Mesothelial cell of epicardium (in vitro differentiated cells): ENCODE data around the gene ARID4A. TPM values are rescaled to one million over a fixed set of nuclear protein-coding genes. Genes with fewer than 3 reads are reported as not detected.
"Not testable (repeated sequence)": the region's sequence is repeated elsewhere in the genome, so short reads cannot be mapped to it uniquely, and the experiment has no call there.

Experiments
- DNase-seq, 2 experiments: peaks; one replicate each; pipeline ENCODE4 v3.0.0; 2021; ENCODE audit warnings: low spot score in 2 of 2; ENCODE audit not compliant: unreplicated experiment in 2 of 2
- H3K27ac Mint-ChIP-seq: 2 replicates; pipeline ENCODE4 v1.8.0; 2021; ENCODE audit warnings: mixed read lengths
- H3K27me3 Mint-ChIP-seq: 2 replicates; pipeline ENCODE4 v1.8.0; 2021; ENCODE audit warnings: low read depth, mixed read lengths
- H3K36me3 Mint-ChIP-seq: 2 replicates; pipeline ENCODE4 v1.8.0; 2021; ENCODE audit warnings: mixed read lengths
- H3K4me1 Mint-ChIP-seq: 2 replicates; pipeline ENCODE4 v1.8.0; 2021; ENCODE audit warnings: mixed read lengths
- H3K4me3 Mint-ChIP-seq: 2 replicates; pipeline ENCODE4 v1.8.0; 2021; ENCODE audit warnings: mild to moderate bottlenecking, moderate library complexity, mixed read lengths
- H3K9me3 Mint-ChIP-seq: 2 replicates; pipeline ENCODE4 v1.8.0; 2021; ENCODE audit warnings: mixed read lengths
- total RNA-seq: library from RNA; stranded (reverse); gene quantifications from 3 replicates; pipeline ENCODE4 v1.2.1, GENCODE V29; 2021
- TF ChIP-seq, protein P1 (sequence below): fragments of 200-600 bp; sonication (generic); IDR thresholded peaks from one replicate; pipeline ENCODE4 v1.5.0; 2021; ENCODE audit warnings: antibody characterized with exemption; ENCODE audit not compliant: unreplicated experiment

Gene ARID4A
- total RNA-seq, 1 donor from 2014 or later: 32.9 TPM

DNA sequence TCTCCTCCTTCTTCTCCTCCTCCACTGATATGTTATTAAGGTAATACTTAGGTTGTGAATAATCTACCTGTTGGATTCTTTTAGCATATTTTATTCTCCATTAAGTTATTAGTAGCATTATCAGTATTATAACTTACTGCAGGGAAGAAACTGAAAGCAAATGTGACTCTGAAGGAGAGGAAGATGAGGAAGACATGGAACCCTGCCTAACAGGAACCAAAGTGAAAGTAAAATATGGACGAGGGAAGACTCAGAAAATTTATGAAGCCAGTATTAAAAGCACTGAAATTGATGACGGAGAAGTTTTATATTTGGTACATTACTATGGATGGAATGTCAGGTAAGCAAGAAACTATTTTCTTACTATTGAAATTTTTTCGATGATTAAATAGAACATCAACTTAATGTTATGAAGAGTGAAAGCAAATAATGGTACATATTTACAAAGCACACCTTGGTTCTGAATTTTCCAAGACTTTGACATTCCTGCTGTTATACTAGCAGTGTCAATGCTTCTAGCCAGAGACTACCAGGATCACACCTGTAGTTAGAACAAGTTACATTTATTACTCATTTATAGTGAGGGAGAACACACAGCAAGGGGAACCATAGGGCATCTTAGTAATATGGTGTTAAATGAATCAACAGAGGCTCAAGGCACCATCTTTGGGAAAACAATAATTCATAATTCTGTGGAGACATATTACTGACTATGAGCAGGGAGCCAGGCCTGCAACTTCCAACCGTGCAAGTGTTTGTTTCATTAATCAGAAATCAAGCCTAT lies 55.4 kb downstream of the ARID4A start:
- DNase-seq: no peak
- H3K36me3 Mint-ChIP-seq: peaks cover 38% of the 10 kb centered on the region
- TF ChIP-seq, protein P1, sequence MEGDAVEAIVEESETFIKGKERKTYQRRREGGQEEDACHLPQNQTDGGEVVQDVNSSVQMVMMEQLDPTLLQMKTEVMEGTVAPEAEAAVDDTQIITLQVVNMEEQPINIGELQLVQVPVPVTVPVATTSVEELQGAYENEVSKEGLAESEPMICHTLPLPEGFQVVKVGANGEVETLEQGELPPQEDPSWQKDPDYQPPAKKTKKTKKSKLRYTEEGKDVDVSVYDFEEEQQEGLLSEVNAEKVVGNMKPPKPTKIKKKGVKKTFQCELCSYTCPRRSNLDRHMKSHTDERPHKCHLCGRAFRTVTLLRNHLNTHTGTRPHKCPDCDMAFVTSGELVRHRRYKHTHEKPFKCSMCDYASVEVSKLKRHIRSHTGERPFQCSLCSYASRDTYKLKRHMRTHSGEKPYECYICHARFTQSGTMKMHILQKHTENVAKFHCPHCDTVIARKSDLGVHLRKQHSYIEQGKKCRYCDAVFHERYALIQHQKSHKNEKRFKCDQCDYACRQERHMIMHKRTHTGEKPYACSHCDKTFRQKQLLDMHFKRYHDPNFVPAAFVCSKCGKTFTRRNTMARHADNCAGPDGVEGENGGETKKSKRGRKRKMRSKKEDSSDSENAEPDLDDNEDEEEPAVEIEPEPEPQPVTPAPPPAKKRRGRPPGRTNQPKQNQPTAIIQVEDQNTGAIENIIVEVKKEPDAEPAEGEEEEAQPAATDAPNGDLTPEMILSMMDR: no peak
- H3K27ac Mint-ChIP-seq: no peak overlapping the region
- no peaks in the 10 kb centered on the region for H3K9me3 Mint-ChIP-seq
- H3K27me3 Mint-ChIP-seq: no peaks in the 10 kb centered on the region
- H3K4me3 Mint-ChIP-seq: no peak overlapping the region
- H3K4me1 Mint-ChIP-seq: no peaks in the 10 kb centered on the region

DNA sequence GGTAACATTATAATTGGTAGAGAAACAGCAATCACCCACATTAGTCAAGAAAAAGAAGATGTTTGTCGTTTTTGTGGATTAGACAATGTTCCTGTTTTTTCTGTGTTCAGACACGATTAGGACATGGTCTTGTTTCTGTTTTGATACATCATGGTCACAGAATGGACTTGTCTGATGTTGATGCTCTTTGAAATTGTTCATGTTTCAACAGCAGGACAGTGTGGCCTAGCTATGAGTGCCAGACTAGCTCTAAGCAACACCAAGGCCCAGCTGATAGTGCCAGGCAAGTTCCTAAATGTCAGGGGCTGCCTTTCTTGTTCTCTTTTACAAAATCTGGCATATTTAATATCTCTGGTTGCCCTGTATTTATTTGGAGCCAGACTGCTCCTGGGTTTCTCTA lies 56.5 kb downstream of the ARID4A start:
- H3K36me3 Mint-ChIP-seq: peaks cover 36% of the 10 kb centered on the region
- DNase-seq: no peak
- no peak overlapping the region for H3K27ac Mint-ChIP-seq
- no peaks in the 10 kb centered on the region for H3K4me1 Mint-ChIP-seq
- H3K4me3 Mint-ChIP-seq: no peak overlapping the region
- no peaks in the 10 kb centered on the region for H3K27me3 Mint-ChIP-seq
- TF ChIP-seq, protein P1: no peak
- no peaks in the 10 kb centered on the region for H3K9me3 Mint-ChIP-seq

DNA sequence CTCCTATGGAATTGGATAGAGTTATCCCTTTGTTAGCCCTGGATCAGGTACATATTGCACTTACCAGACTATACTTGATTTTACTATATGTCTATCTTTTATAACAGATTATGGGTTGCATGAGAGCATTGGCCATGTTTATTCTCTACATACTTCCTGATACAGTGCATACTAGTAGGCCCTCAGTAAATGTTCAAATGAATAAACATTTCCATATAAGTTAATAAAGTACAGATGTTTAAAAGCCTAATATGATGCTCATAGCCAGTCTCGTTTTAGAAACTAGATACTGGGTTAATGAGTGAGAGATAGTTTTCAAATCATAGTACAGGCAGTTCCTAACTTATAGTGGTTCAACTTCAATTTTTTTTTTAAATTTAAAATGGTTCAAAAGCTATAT lies 57.9 kb downstream of the ARID4A start:
- Mint-ChIP-seq H3K4me1 (no peaks in the 10 kb centered on the region), H3K9me3 (no peaks in the 10 kb centered on the region), H3K4me3 (no peak overlapping the region), H3K27ac (no peak overlapping the region), H3K27me3 (no peaks in the 10 kb centered on the region), H3K36me3 (peaks cover 35% of the 10 kb centered on the region)
- no peak for DNase-seq
- TF ChIP-seq, protein P1: no peak

DNA sequence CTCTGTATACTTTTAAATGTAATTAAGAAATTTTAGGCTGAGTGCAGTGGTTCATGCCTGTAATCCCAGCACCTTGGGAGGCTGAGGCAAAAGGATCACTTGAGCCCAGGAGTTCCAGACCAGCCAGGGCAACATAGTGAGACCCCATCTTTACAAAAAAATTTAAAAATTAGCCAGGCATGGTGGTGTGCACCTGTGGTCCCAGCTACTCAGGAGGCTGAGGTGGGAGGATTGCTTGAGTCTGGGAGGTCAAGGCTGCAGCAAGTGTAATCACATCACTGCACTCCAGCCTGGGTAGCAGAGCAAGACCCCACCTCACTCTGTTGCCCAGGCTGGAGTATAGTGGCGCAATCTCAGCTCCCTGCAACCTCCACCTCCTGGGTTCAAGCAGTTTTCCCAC lies 63.9 kb downstream of the ARID4A start:
- H3K27ac Mint-ChIP-seq, H3K27me3 Mint-ChIP-seq, H3K9me3 Mint-ChIP-seq, H3K4me3 Mint-ChIP-seq, DNase-seq, H3K4me1 Mint-ChIP-seq: not testable (repeated sequence)
- peaks cover 29% of the 10 kb centered on the region for H3K36me3 Mint-ChIP-seq

DNA sequence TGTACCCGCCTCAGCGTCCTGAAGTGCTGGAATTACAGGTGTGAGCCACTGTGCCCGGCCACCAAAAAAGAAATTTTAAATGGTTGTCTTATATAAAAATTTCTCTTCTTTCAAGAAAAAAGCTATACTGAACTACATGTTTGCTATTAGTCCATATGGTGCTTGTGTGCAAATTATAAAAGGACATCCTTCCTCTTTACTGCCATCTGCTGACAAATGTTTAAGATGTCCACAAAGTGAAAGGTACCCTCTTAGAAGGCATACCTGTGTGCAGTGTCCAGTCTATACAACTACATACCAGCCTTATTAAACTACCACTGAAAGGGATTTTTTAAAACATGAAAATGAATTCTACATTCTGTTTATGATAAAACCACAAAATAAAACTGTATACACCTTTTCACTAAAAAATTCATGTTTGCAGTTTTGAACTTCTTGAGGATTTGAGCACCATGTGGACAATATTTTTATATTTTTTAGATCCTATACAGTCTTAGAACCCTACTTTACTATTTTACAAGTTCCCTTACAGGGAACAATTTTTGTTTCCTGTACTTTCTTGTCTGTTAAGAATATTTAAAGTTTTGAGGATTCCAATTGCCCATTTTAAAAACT lies 64.5 kb downstream of the ARID4A start:
- DNase-seq: no peak
- Mint-ChIP-seq H3K4me1 (no peaks in the 10 kb centered on the region), H3K27me3 (no peaks in the 10 kb centered on the region), H3K9me3 (no peaks in the 10 kb centered on the region), H3K27ac (no peak overlapping the region), H3K4me3 (no peak overlapping the region), H3K36me3 (peaks cover 34% of the 10 kb centered on the region)
- TF ChIP-seq, protein P1: no peak

DNA sequence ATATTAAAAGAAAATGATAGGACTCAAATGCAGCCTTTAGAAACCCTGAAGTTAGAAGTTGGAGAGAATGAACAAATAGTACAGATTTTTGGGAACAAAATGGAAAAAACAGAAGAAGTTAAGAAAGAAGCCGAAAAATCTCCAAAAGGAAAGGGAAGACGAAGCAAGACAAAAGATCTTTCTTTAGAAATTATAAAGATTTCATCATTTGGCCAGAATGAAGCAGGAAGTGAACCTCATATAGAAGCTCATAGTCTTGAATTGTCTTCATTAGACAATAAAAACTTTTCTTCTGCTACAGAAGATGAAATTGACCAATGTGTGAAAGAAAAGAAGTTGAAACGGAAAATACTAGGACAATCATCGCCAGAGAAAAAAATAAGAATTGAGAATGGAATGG lies 66.0 kb downstream of the ARID4A start:
- Mint-ChIP-seq H3K36me3 (peaks cover 43% of the 10 kb centered on the region), H3K27me3 (no peaks in the 10 kb centered on the region), H3K9me3 (no peaks in the 10 kb centered on the region), H3K4me3 (no peak overlapping the region), H3K4me1 (no peaks in the 10 kb centered on the region), H3K27ac (no peak overlapping the region)
- TF ChIP-seq, protein P1: no peak
- DNase-seq: no peak
